ENCODE results near the gene COL18A1. TPM values are rescaled to one million over a fixed set of nuclear protein-coding genes. Genes with fewer than 3 reads are reported as not detected.

COL18A1 gene
- total RNA-seq, 2 donors from 2014 or later: 117 to 134 TPM

DNA sequence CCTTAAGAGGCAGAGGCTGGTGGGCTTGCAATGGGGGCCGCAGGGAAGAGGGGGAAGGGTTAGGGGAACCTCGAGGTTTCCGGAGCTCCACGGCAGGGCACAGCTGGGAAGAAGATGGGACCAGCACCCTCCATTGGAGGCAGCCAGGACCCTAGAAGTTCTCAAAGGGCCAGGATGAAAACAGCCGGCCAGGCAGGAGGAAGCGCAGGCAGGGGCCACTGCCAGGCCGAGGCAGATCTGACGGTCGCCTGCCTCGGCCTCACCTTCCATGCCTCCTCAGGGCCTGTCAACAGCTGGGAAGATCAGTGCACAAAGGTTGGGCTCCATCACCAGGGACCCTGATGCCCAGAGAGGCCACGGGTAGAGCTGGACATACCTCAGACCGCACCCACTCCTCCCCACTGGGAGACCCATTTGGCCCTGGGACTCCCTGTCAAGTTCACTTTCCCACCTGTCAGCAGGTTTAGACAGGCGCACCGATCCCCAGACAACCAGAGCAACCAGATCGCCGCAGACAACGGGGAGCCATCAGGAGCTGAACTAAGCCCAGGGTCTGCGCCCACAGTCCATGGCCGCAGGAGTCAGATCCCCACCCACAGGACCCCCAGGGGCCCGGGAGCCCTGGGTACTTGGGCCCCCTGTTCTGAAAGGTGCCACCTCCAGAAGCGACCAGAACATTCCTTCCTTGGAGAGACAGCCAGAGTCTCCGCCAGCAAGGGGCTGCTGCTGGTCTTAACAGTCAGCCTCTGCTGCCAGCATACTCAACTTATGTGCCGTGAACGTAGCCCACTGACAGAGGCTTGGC, 135.0 kb downstream of the COL18A1 start:
- H3K36me3 ChIP-seq: no peaks in the 10 kb centered on the region

DNA sequence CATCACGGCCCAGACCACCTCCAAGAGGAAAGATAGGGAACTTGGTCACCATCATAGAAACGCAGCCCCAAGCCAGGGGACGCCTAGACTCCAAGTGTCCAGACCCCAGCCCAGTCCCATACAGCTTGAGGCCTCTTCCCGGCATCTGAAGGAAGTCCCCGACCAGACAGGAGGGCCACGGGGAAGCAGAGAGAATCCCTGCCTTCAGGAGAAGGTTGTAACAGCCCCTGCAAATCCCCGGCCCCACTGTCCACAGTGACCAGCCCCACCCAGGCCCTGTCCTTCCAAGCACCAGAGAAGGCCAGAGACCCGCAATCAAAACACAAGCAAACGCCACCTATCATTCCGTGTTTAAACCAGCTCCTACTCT, 135.6 kb downstream of the COL18A1 start:
- no peak for DNase-seq (ENCODE audit: low spot score)
- Histone ChIP-seq H3K27ac (no peak overlapping the region), H3K4me3 (no peak overlapping the region)

More for the DNA sequence above, 135.0 kb downstream of the COL18A1 start:
- H3K4me1 ChIP-seq: peaks cover 0 to 30% of the 10 kb centered on the region in 2 donors
- DNase-seq (ENCODE audit: low spot score): peak; percentile 54
- no peaks in the 10 kb centered on the region for H3K9me3 ChIP-seq
- no peak overlapping the region for H3K4me3 ChIP-seq
- no peak overlapping the region for H3K27ac ChIP-seq
- H3K27me3 ChIP-seq: no peaks in the 10 kb centered on the region
- TF ChIP-seq, protein P1, sequence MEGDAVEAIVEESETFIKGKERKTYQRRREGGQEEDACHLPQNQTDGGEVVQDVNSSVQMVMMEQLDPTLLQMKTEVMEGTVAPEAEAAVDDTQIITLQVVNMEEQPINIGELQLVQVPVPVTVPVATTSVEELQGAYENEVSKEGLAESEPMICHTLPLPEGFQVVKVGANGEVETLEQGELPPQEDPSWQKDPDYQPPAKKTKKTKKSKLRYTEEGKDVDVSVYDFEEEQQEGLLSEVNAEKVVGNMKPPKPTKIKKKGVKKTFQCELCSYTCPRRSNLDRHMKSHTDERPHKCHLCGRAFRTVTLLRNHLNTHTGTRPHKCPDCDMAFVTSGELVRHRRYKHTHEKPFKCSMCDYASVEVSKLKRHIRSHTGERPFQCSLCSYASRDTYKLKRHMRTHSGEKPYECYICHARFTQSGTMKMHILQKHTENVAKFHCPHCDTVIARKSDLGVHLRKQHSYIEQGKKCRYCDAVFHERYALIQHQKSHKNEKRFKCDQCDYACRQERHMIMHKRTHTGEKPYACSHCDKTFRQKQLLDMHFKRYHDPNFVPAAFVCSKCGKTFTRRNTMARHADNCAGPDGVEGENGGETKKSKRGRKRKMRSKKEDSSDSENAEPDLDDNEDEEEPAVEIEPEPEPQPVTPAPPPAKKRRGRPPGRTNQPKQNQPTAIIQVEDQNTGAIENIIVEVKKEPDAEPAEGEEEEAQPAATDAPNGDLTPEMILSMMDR (IDR thresholded peaks at IDR 0.05): no peak

DNA sequence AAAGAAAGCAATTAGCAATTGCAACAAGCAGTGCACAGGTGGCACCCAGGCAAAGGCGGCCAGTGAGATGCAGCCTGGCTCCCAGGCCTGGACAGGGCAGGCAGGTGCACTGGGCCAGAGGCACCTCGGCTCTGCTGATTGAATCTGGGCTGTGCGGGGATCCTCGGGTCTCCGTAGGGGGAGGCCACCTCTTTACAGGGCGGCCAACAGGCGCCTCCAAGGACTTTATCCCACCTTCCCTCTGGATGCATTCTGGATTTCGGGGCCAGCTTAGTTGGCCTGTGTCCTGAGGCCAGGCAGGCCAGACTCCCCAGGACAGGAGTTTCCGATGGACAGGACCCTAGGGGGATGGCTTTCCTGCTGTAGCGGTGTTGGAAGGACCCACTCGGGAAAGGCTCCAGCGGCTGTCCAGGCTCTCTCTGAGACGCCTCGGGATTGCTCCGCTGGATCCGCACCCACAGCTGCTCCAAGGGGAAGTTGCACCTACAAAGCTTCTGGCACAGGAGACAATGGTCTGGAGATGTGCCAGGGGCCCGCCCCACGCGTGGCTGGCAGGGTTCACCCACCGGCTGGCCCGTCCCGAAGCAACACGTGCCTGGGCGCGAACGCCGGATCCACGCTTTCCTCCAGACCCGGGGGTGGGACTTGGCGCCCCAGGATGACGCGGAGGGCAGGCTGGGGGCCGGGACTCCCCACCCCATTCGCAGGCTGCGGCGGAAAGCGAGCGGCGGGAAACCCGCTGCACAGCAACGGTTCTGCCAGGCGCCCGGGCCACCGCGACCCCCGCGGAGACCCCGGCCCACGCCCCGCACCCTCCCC, 136.5 kb downstream of the COL18A1 start:
- TF ChIP-seq, protein P1 (IDR thresholded peaks at IDR 0.05): no peak
- peak; percentile 81 for DNase-seq (ENCODE audit: low spot score)
- H3K4me3 ChIP-seq: peak overlapping the region; percentile 75 to 82
- H3K4me1 ChIP-seq: peaks cover 0 to 21% of the 10 kb centered on the region in 2 donors
- no peaks in the 10 kb centered on the region for H3K36me3 ChIP-seq
- H3K9me3 ChIP-seq: no peaks in the 10 kb centered on the region
- no peaks in the 10 kb centered on the region for H3K27me3 ChIP-seq
- peak overlapping the region in 1 of 2 donors; percentile 61 for H3K27ac ChIP-seq

More for the DNA sequence above, 135.6 kb downstream of the COL18A1 start:
- TF ChIP-seq, protein P1 (IDR thresholded peaks at IDR 0.05): no peak
- Histone ChIP-seq H3K4me1 (peaks cover 0 to 24% of the 10 kb centered on the region in 2 donors), H3K27me3 (no peaks in the 10 kb centered on the region), H3K9me3 (no peaks in the 10 kb centered on the region), H3K36me3 (no peaks in the 10 kb centered on the region)

DNA sequence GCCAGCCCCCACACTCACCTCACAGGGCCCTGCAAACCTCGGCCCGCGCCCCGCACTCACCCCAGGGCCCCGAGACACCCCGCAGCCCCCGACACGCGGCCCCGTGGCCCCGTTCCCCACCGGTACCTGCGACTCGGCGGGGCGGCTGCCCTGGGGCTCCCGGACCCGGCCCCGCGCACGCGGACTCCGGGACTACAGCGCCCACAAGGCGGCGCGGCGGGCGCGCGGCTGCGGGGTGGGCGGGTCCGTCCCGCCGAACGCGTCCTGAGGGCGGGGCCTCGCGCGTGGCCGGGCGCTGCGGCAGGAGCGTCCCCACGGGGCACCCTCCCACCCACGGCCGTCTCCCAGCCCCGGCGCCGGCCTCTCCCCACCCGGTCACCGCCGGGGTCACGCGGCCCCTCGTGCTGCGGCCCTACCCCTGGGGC, 137.3 kb downstream of the COL18A1 start, which contains the start of gene SLC19A1:
SLC19A1 (minus strand) TSS at position 199 of the 425 bp plus-strand sequence. CDS start 4,481 bp downstream, outside the sequence.
- Histone ChIP-seq H3K4me3 (peak within 1 kb of the TSS; percentile 75 to 82), H3K27me3 (no peaks in the 10 kb centered on the region), H3K4me1 (peaks cover 0 to 21% of the 10 kb centered on the region in 2 donors), H3K9me3 (no peaks in the 10 kb centered on the region), H3K27ac (peak within 1 kb of the TSS; percentile 51 to 61), H3K36me3 (no peaks in the 10 kb centered on the region)
- peak; percentile 61 for DNase-seq (ENCODE audit: low spot score)
- TF ChIP-seq, protein P1 (IDR thresholded peaks at IDR 0.05): peak; percentile 60 to 64

DNA sequence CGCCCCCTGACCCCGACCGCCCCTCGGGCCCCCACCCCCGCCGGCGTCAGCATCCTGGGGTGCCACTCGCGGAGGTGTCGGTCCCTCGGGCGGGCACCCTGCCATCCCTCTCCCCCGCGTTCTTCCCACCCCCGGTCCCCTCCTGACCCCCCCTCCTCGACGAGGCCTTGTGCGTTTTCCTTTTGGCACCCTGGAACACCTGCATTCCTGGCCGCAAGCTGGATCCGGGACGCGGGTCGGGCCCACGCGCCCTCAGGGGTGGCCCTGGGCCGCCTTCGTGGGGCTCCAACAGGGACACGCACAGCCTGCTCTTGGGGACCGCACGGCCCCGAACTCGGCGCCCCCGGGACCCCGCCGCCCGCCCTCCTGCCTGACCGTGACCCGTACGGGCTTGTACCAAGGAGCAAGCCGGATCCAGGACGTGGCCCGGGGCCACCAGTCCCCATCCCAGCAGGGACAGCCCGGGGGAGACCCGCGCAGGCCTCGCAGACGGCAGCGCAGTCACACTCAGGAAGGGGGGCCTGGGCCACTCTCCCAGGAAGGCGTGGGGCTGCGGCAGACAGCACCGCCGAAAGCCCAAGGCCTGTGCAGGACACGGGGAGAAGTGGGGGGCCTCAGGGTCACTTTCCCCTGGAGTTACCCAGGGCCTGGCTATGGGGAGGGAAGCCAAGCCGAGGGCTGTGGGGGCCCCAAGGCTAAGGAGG, 137.9 kb downstream of the COL18A1 start:
- H3K27ac ChIP-seq: peak overlapping the region; percentile 51 to 61
- TF ChIP-seq, protein P1 (IDR thresholded peaks at IDR 0.05): no peak
- H3K36me3 ChIP-seq: no peaks in the 10 kb centered on the region
- DNase-seq (ENCODE audit: low spot score): peak; percentile 56
- peaks cover 0 to 21% of the 10 kb centered on the region in 2 donors for H3K4me1 ChIP-seq
- peak overlapping the region; percentile 75 to 82 for H3K4me3 ChIP-seq
- H3K27me3 ChIP-seq: no peaks in the 10 kb centered on the region
- no peaks in the 10 kb centered on the region for H3K9me3 ChIP-seq

Data from right atrium auricular region (tissue), 2 donors.